SHP77 treated with DMSO at 0.1 percent for 48 hours (cell line): ENCODE measurements around the gene C15orf40.

Experiments
- DNase-seq: peaks from one replicate; lab custom pipeline; 2025; lab: John Stamatoyannopoulos, UW

C15orf40 gene

GRCh38 chr15:82993144-82993543 is 18.3 kb downstream of the C15orf40 start:
- DNase-seq: no peak

GRCh38 chr15:82992436-82992998 is 18.9 kb downstream of the C15orf40 start:
- DNase-seq: no peak

GRCh38 chr15:82986442-82986780 is 25.0 kb downstream of the C15orf40 start:
- DNase-seq: no peak

GRCh38 chr15:82985688-82986441 is 25.6 kb downstream of the C15orf40 start, which contains the start of gene RAMAC:
TSS of gene RAMAC (plus strand) at chr15:82986210. CDS start at chr15:82989019, 2,809 bp downstream.
- peak; percentile 87 for DNase-seq

- no peak for DNase-seq
Observed at GRCh38 chr15:82980981-82981380, 30.5 kb downstream of the C15orf40 start.

- no peak for DNase-seq
Observed at GRCh38 chr15:82979726-82980125, 31.7 kb downstream of the C15orf40 start.

GRCh38 chr15:82978438-82978837 is 33.0 kb downstream of the C15orf40 start:
- DNase-seq: no peak

GRCh38 chr15:82977076-82977475 is 34.4 kb downstream of the C15orf40 start:
- DNase-seq: no peak

- DNase-seq: no peak
Observed at GRCh38 chr15:82972990-82973389, 38.4 kb downstream of the C15orf40 start.

GRCh38 chr15:82971218-82971984 is 40.0 kb downstream of the C15orf40 start:
- no peak for DNase-seq

GRCh38 chr15:82970696-82971095 is 40.7 kb downstream of the C15orf40 start:
- DNase-seq: no peak

GRCh38 chr15:82970078-82970686 is 41.3 kb downstream of the C15orf40 start:
- DNase-seq: no peak

GRCh38 chr15:82969353-82969752 is 42.1 kb downstream of the C15orf40 start:
- DNase-seq: no peak

GRCh38 chr15:82968066-82968465 is 43.4 kb downstream of the C15orf40 start:
- no peak for DNase-seq

- DNase-seq: no peak
Observed at GRCh38 chr15:82966671-82967071, 44.8 kb downstream of the C15orf40 start.

GRCh38 chr15:82964890-82965289 is 46.5 kb downstream of the C15orf40 start:
- DNase-seq: no peak

- no peak for DNase-seq
Observed at GRCh38 chr15:82963471-82964341, 47.7 kb downstream of the C15orf40 start.

- DNase-seq: no peak
Observed at GRCh38 chr15:82960766-82961165, 50.7 kb downstream of the C15orf40 start.

GRCh38 chr15:82959423-82959822 is 52.0 kb downstream of the C15orf40 start:
- DNase-seq: no peak

- no peak for DNase-seq
Observed at GRCh38 chr15:82958638-82959037, 52.8 kb downstream of the C15orf40 start.
